ENCODE results near the gene DMRTC2. TPM values are rescaled to one million over a fixed set of nuclear protein-coding genes. Genes with fewer than 3 reads are reported as not detected.

The DMRTC2 gene
- total and polyA plus RNA-seq, 7 experiments from 2014 or later, result 0.12 TPM; not detected in 6

DNA sequence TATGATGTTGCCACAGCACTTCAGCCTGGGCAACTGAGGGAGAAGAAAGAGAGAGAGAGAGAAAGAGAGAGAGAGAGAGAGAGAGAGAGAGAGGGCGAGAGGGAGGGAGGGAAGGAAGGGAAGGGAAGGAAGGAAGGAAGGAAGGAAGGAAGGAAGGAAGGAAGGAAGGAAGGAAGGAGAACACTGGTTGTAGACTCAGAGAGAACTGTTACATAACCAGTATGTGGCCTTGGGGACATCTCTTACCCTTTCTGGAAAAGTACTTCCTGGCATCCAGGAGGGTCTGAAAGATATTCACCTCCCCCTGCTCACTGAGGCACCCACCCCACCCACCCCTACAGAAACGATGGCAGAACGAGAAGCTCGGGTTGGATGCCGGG lies 35.5 kb downstream of the DMRTC2 start:
- intact Hi-C loops (cut with micrococcal nuclease), result loop anchor here (5.0 to 10.0 kb wide), 6 partner anchors 194 to 404 kb away; partner anchors contain the start of genes GRIK5 (in 2 of the 2), ZNF574 (in 2 of the 2), DEDD2 (in 1 of the 2) and GSK3A (in 1 of the 2)
- no peaks in the 10 kb centered on the region for H3K27me3 Mint-ChIP-seq
- Histone ChIP-seq H3K4me3 (ENCODE audit: low read length) (no peak overlapping the region), H3K27me3 (ENCODE audit: control insufficient read depth in 2 of 2, insufficient read depth in 2 of 2, low read length in 2 of 2) (no peaks in the 10 kb centered on the region), H3K9me3 (ENCODE audit: control insufficient read depth in 2 of 3, low read length in 3 of 3) (no peaks in the 10 kb centered on the region), H3K27ac (ENCODE audit: low read depth, low read length) (peak overlapping the region; percentile 53), H3K4me1 (ENCODE audit: control insufficient read depth in 2 of 2, insufficient read depth in 2 of 2, low read length in 2 of 2) (peaks cover 59 to 62% of the 10 kb centered on the region in 2 donors), H3K36me3 (ENCODE audit: control insufficient read depth in 2 of 3, insufficient read depth in 3 of 3, low read length in 3 of 3) (peaks cover 0 to 16% (median 0%) of the 10 kb centered on the region in 3 experiments)
- ChIA-PET POLR2A (interaction anchor here (0.6 to 13.3 kb wide), 4 partner anchors 7 to 308 kb away, joined by 3 to 565 read pairs (median 12); partner anchors contain the start of genes CD79A and RPS19), CTCF (no interaction called here)
- DNase-seq, result no peak
- H3K4me1 Mint-ChIP-seq, result peaks cover 39 to 74% (median 57%) of the 10 kb centered on the region in 7 donors
- H3K27ac Mint-ChIP-seq, result peak overlapping the region; percentile 24 to 99 (median 93)
- peak overlapping the region in 9 of 10 donors; percentile 8 to 73 (median 34) for H3K4me3 Mint-ChIP-seq
- peaks cover 0 to 4% (median 0%) of the 10 kb centered on the region in 11 donors for H3K9me3 Mint-ChIP-seq
- ATAC-seq, result no peak
- peaks cover 10 to 16% (median 10%) of the 10 kb centered on the region in 5 donors for H3K36me3 Mint-ChIP-seq

DNA sequence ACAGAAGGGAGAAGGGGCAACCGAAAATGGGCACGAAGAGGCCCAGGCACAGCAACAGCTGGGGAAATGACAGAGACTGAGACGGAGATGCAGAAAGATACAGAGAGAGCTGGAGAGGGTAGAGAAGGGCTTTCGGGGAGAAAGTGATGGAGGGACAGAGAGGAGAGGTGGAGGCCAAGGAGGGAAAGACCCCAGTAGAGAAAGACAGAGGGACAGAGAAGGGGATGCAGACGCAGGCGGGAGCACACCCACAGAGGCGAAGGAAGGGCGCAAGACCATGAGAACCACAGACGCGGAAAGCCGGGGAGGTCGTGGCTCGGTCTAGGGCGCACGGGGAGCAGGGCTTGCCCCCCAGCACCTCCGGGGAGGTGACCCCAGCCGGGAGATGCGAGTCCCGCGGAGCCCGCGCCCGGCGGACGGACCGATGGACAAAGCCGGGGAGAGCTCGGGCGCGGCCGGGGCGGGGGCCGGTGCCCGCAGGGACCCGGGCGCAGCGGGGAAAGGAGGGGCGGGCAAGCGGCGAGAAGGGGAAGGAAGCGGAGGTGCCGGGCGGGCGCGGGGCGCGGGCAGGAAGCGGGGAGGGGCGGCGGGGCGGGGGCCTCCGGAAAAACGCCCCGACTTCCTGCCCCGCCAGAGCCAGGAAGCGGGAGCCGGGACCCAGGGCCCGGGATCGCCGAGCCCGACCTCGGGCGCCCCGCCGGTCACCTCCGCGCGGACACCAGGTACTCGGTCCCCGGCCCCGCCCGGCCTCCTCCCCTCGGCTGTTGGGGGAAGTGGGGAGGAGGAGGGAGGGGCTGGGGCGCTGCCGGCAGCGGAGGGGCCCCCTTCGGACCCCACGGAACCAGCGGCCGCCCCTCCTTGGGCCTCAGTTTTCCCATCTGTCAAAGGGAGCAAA lies 38.0 kb downstream of the DMRTC2 start, which contains the start of gene ARHGEF1:
Gene ARHGEF1 (plus strand): TSS at position 617 of the 895 bp plus-strand sequence. CDS start 4,899 bp downstream, outside the sequence.
- H3K36me3 Mint-ChIP-seq, result peaks cover 16 to 34% (median 25%) of the 10 kb centered on the region in 5 donors
- H3K9me3 Mint-ChIP-seq, result peaks cover 0 to 4% (median 0%) of the 10 kb centered on the region in 11 donors
- peak within 1 kb of the TSS; percentile 84 for H3K27ac ChIP-seq (ENCODE audit: low read depth, low read length)
- ATAC-seq (no peak), DNase-seq (peak; percentile 47 to 76 (median 66))
- H3K9me3 ChIP-seq (ENCODE audit: control insufficient read depth in 2 of 3, low read length in 3 of 3), result no peaks in the 10 kb centered on the region
- H3K4me3 ChIP-seq (ENCODE audit: low read length), result peak within 1 kb of the TSS; percentile 99
- peaks cover 0 to 23% (median 0%) of the 10 kb centered on the region in 3 experiments for H3K36me3 ChIP-seq (ENCODE audit: control insufficient read depth in 2 of 3, insufficient read depth in 3 of 3, low read length in 3 of 3)
- H3K4me3 Mint-ChIP-seq, result peak within 1 kb of the TSS; percentile 93 to 100 (median 98)
- H3K27me3 ChIP-seq (ENCODE audit: control insufficient read depth in 2 of 2, insufficient read depth in 2 of 2, low read length in 2 of 2), result no peaks in the 10 kb centered on the region
- peaks cover 40 to 46% of the 10 kb centered on the region in 2 donors for H3K4me1 ChIP-seq (ENCODE audit: control insufficient read depth in 2 of 2, insufficient read depth in 2 of 2, low read length in 2 of 2)
- H3K4me1 Mint-ChIP-seq, result peaks cover 35 to 57% (median 49%) of the 10 kb centered on the region in 7 donors
- H3K27me3 Mint-ChIP-seq, result no peaks in the 10 kb centered on the region
- peak within 1 kb of the TSS; percentile 93 to 100 (median 99) for H3K27ac Mint-ChIP-seq
- CTCF ChIA-PET, result interaction anchor here (1.0 to 9.0 kb wide), 2 partner anchors 9 to 23 kb away, joined by 3 to 151 read pairs; partner anchors contain the start of genes CD79A and RPS19
- intact Hi-C loops (cut with micrococcal nuclease), result loop anchor here (5.0 to 10.0 kb wide), 6 partner anchors 192 to 402 kb away; partner anchors contain the start of genes GRIK5 (in 2 of the 2), ZNF574 (in 2 of the 2), DEDD2 (in 1 of the 2) and GSK3A (in 1 of the 2)
- POLR2A ChIA-PET, result interaction anchor here (0.9 to 13.3 kb wide), 10 partner anchors 8 to 329 kb away, joined by 3 to 565 read pairs (median 50); partner anchors contain the start of genes CD79A, ERFL and RPS19

DNA sequence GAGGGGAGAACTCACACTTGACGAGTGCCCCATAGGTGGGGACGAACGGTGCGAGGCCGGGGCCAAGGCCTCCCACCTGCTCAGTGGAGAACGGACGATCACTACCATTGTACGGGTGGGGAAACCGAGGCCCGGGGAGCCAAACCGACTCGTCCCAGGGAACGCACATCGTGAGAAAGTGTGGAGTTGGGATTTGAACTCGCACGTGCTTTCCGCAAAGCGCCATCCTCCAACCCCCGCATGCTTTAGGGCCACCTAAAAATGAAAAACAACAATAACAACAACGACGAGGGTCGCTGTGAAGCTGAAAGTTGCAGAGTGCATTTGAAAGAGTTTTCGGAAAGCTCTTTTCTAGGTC lies 38.6 kb downstream of the DMRTC2 start:
- Histone ChIP-seq H3K9me3 (ENCODE audit: control insufficient read depth in 2 of 3, low read length in 3 of 3) (no peaks in the 10 kb centered on the region), H3K4me1 (ENCODE audit: control insufficient read depth in 2 of 2, insufficient read depth in 2 of 2, low read length in 2 of 2) (peaks cover 34 to 44% of the 10 kb centered on the region in 2 donors), H3K27me3 (ENCODE audit: control insufficient read depth in 2 of 2, insufficient read depth in 2 of 2, low read length in 2 of 2) (no peaks in the 10 kb centered on the region), H3K36me3 (ENCODE audit: control insufficient read depth in 2 of 3, insufficient read depth in 3 of 3, low read length in 3 of 3) (peaks cover 0 to 23% (median 0%) of the 10 kb centered on the region in 3 experiments), H3K4me3 (ENCODE audit: low read length) (peak overlapping the region; percentile 99), H3K27ac (ENCODE audit: low read depth, low read length) (peak overlapping the region; percentile 84)
- intact Hi-C loops (cut with micrococcal nuclease), result loop anchor here (5.0 to 10.0 kb wide), 6 partner anchors 191 to 401 kb away; partner anchors contain the start of genes GRIK5 (in 2 of the 2), ZNF574 (in 2 of the 2), DEDD2 (in 1 of the 2) and GSK3A (in 1 of the 2)
- Mint-ChIP-seq H3K4me1 (peaks cover 39 to 57% (median 47%) of the 10 kb centered on the region in 7 donors), H3K36me3 (peaks cover 19 to 40% (median 27%) of the 10 kb centered on the region in 5 donors), H3K4me3 (peak overlapping the region; percentile 92 to 100 (median 98)), H3K27me3 (no peaks in the 10 kb centered on the region), H3K9me3 (peaks cover 0 to 4% (median 0%) of the 10 kb centered on the region in 11 donors), H3K27ac (peak overlapping the region; percentile 93 to 99 (median 98))
- no peak for ATAC-seq
- DNase-seq, result peak in 1 of 9 donors; percentile 31
- POLR2A ChIA-PET, result interaction anchor here (0.9 to 13.3 kb wide), 8 partner anchors 9 to 68 kb away, joined by 3 to 565 read pairs (median 94); partner anchors contain the start of genes CD79A, ERFL and RPS19
- CTCF ChIA-PET, result interaction anchor here (1.0 to 9.0 kb wide), 2 partner anchors 10 to 23 kb away, joined by 3 to 151 read pairs; partner anchors contain the start of genes CD79A and RPS19

DNA sequence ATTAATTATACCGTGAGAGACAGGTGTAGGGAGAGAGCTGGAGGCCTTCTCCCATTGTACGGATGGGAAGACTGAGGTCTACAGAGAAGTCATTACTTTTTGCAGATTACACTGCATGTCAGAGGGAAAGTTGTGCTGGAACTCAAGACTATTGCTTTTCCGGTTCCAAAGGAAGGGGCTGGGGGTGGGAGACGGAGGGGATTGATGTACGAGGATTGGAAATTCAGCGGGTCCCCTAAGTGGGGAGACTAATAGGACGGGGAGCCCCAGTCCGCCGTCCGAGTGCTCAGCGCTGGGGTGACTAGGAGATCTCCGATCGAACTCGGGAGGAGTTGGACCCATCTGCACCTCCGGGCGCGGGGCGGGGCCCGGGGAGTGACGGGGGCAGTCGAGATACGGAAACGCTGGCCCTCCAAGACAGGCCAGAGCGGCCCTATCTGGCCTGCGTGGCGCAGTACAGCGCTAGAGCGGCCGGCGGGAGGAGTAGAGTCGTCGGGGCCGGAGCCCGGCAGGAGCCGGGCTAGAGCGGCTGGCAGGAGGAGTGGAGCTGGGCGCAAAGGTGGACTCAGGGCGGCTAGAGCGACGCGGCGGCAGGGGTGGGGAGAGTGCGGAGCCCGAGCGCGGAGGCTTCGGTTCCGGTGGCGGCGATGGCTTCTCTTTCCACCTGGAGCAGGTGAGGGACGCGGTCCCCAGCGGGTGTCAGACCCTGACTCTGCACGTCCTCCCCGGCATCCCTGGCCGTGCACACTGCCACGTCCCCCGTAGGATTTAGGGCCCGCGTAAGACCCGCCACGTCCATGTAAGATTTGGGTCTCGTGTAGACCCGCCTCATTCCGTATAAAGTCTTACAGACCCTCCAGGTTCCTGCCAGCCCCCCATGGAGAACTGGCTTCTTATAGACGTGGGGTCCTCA lies 39.2 kb downstream of the DMRTC2 start:
- H3K9me3 ChIP-seq (ENCODE audit: control insufficient read depth in 2 of 3, low read length in 3 of 3), result no peaks in the 10 kb centered on the region
- Mint-ChIP-seq H3K36me3 (peaks cover 21 to 44% (median 27%) of the 10 kb centered on the region in 5 donors), H3K4me1 (peaks cover 41 to 58% (median 51%) of the 10 kb centered on the region in 7 donors), H3K9me3 (peaks cover 0 to 4% (median 0%) of the 10 kb centered on the region in 11 donors), H3K27me3 (no peaks in the 10 kb centered on the region), H3K27ac (peak overlapping the region; percentile 93 to 99 (median 98)), H3K4me3 (peak overlapping the region; percentile 92 to 100 (median 98))
- H3K27ac ChIP-seq (ENCODE audit: low read depth, low read length), result peak overlapping the region; percentile 84
- H3K4me1 ChIP-seq (ENCODE audit: control insufficient read depth in 2 of 2, insufficient read depth in 2 of 2, low read length in 2 of 2), result peaks cover 34 to 44% of the 10 kb centered on the region in 2 donors
- ChIA-PET CTCF (interaction anchor here (0.6 to 9.0 kb wide), 3 partner anchors 10 to 26 kb away, joined by 3 to 151 read pairs (median 3); partner anchors contain the start of genes CD79A and RPS19), POLR2A (interaction anchor here (0.9 to 13.3 kb wide), 11 partner anchors 8 to 74 kb away, joined by 3 to 565 read pairs (median 9); partner anchors contain the start of genes CD79A, ERFL and RPS19)
- H3K4me3 ChIP-seq (ENCODE audit: low read length), result peak overlapping the region; percentile 99
- peaks cover under 1 to 23% (median 1%) of the 10 kb centered on the region in 3 experiments for H3K36me3 ChIP-seq (ENCODE audit: control insufficient read depth in 2 of 3, insufficient read depth in 3 of 3, low read length in 3 of 3)
- no peaks in the 10 kb centered on the region for H3K27me3 ChIP-seq (ENCODE audit: control insufficient read depth in 2 of 2, insufficient read depth in 2 of 2, low read length in 2 of 2)
- DNase-seq, result peak; percentile 69 to 91 (median 79)
- peak; percentile 82 for ATAC-seq
- intact Hi-C loops (cut with micrococcal nuclease), result loop anchor here (1.0 to 10.0 kb wide), 9 partner anchors 25 to 401 kb away; partner anchors contain the start of genes GRIK5 (in 2 of the 2), ZNF574 (in 2 of the 2), DEDD2 (in 1 of the 2) and GSK3A (in 1 of the 2)
